NCI-H1694 treated with DMSO at 0.1 percent for 48 hours (cell line): ENCODE measurements around the gene PLA2G4A.
A peak's percentile ranks its signal among the peaks of the same experiment; 100 is the strongest.
"Not testable (repeated sequence)": the region's sequence is repeated elsewhere in the genome, so short reads cannot be mapped to it uniquely, and the experiment has no call there.

Experiments used
- DNase-seq: peaks from one replicate; lab custom pipeline; 2025; lab: John Stamatoyannopoulos, UW

The PLA2G4A gene

GRCh38 chr1:186875896-186876835 lies 47.4 kb downstream of the PLA2G4A start:
- DNase-seq: no peak

GRCh38 chr1:186878356-186878755 lies 49.6 kb downstream of the PLA2G4A start:
- DNase-seq: no peak

- DNase-seq: no peak
Measured at GRCh38 chr1:186880982-186881381, 52.2 kb downstream of the PLA2G4A start.

GRCh38 chr1:186882372-186883134 lies 53.8 kb downstream of the PLA2G4A start:
- DNase-seq: no peak

- no peak for DNase-seq
Measured at GRCh38 chr1:186884251-186884650, 55.5 kb downstream of the PLA2G4A start.

GRCh38 chr1:186887203-186887602 lies 58.5 kb downstream of the PLA2G4A start:
- no peak for DNase-seq

- no peak for DNase-seq
Measured at GRCh38 chr1:186888367-186888766, 59.6 kb downstream of the PLA2G4A start.

- no peak for DNase-seq
Measured at GRCh38 chr1:186892936-186893335, 64.2 kb downstream of the PLA2G4A start.

- DNase-seq: no peak
Measured at GRCh38 chr1:186894415-186894814, 65.7 kb downstream of the PLA2G4A start.

GRCh38 chr1:186896211-186896610 lies 67.5 kb downstream of the PLA2G4A start:
- no peak for DNase-seq

- DNase-seq: no peak
Measured at GRCh38 chr1:186897008-186897407, 68.3 kb downstream of the PLA2G4A start.

GRCh38 chr1:186899577-186899976 lies 70.8 kb downstream of the PLA2G4A start:
- DNase-seq: no peak

- DNase-seq: no peak
Measured at GRCh38 chr1:186899977-186900376, 71.2 kb downstream of the PLA2G4A start.

GRCh38 chr1:186900539-186901237 lies 71.9 kb downstream of the PLA2G4A start:
- no peak for DNase-seq

GRCh38 chr1:186901631-186902030 lies 72.9 kb downstream of the PLA2G4A start:
- no peak for DNase-seq

GRCh38 chr1:186903374-186904136 lies 74.8 kb downstream of the PLA2G4A start:
- no peak for DNase-seq

- DNase-seq: no peak
Measured at GRCh38 chr1:186904361-186904760, 75.6 kb downstream of the PLA2G4A start.

- no peak for DNase-seq
Measured at GRCh38 chr1:186905561-186905960, 76.8 kb downstream of the PLA2G4A start.

GRCh38 chr1:186915555-186915954 lies 86.8 kb downstream of the PLA2G4A start:
- no peak for DNase-seq

- peak; percentile 16 for DNase-seq
Measured at GRCh38 chr1:186917106-186917786, 88.5 kb downstream of the PLA2G4A start.

GRCh38 chr1:186921386-186921785 lies 92.6 kb downstream of the PLA2G4A start:
- not testable (repeated sequence) for DNase-seq
